Keratinocyte (primary cell): Measurements from ENCODE around the gene MCTP2.

ENCODE experiments used
- EZH2 ChIP-seq: IDR thresholded peaks from one replicate; pipeline ENCODE4 v1.6.1; 2012; ENCODE audit warnings: inconsistent platforms, mild to moderate bottlenecking, low read length, moderate library complexity
- TF ChIP-seq, protein P1 (sequence below), 3 experiments: IDR thresholded peaks in 1 of 3; conservative IDR thresholded peaks in 1 of 3; optimal IDR thresholded peaks in 1 of 3; 2 replicates in 2 of 3; 3 replicates in 1 of 3; pipeline versions ENCODE3 to v1.5.1; 2011; ENCODE audit warnings: low read length in 3 of 3, mild to moderate bottlenecking in 3 of 3, moderate library complexity in 2 of 3, control low read depth in 1 of 3, inconsistent platforms in 1 of 3; ENCODE audit not compliant: insufficient read depth in 2 of 3; ENCODE audit errors: extremely low read depth in 1 of 3

DNA sequence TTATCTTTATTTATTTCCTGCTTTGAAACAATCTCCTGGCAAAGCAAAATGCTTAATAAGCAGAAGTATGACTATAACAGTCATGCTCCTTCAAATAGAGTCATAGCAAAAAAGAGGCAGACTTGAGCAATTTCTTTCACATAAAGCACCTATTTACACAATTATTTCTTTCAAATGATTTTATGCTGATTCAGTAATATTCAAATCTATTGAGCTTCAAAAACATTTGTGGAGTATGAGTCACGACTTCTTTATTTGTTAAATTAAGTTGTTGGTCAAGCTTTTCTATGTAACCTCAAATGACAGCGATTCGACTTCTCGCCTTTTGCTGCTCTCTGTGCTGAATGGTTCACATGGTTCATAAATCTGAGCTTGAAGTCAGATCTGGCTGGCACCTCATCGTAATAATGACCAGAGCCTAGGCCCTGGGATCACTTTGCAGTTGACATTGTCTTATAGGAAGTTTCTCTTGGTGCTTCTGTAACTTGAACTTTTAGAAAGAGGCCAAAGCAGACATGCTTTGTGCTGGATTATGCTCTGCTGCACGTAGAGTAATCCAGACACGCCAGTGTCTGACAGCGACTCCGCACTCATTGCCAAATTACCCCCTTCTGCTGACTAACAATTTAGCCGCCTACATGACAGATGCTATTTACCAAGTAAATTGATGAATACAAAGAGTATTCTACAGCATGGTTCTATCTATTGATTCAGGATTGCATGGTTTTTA, 139.0 kb downstream of the MCTP2 start:
- TF ChIP-seq, protein P1, sequence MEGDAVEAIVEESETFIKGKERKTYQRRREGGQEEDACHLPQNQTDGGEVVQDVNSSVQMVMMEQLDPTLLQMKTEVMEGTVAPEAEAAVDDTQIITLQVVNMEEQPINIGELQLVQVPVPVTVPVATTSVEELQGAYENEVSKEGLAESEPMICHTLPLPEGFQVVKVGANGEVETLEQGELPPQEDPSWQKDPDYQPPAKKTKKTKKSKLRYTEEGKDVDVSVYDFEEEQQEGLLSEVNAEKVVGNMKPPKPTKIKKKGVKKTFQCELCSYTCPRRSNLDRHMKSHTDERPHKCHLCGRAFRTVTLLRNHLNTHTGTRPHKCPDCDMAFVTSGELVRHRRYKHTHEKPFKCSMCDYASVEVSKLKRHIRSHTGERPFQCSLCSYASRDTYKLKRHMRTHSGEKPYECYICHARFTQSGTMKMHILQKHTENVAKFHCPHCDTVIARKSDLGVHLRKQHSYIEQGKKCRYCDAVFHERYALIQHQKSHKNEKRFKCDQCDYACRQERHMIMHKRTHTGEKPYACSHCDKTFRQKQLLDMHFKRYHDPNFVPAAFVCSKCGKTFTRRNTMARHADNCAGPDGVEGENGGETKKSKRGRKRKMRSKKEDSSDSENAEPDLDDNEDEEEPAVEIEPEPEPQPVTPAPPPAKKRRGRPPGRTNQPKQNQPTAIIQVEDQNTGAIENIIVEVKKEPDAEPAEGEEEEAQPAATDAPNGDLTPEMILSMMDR (optimal IDR thresholded peaks at IDR 0.05 in 1 of 3, IDR thresholded peaks at IDR 0.05 in 1 of 3, conservative IDR thresholded peaks at IDR 0.05 in 1 of 3; ENCODE audit: extremely low read depth in 1 of 3, insufficient read depth in 2 of 3, low read length in 3 of 3), result no peak
- no peak for TF ChIP-seq EZH2
